NCI-H526 (cell line): ENCODE data around the gene TMEM260.
A peak's percentile ranks its signal among the peaks of the same experiment; 100 is the strongest.
"Not testable (repeated sequence)": the region's sequence is repeated elsewhere in the genome, so short reads cannot be mapped to it uniquely, and the experiment has no call there.

Source experiments
- DNase-seq, 2 experiments: peaks; one replicate each; lab custom pipeline; 2025; lab: John Stamatoyannopoulos, UW

TMEM260 gene

DNA sequence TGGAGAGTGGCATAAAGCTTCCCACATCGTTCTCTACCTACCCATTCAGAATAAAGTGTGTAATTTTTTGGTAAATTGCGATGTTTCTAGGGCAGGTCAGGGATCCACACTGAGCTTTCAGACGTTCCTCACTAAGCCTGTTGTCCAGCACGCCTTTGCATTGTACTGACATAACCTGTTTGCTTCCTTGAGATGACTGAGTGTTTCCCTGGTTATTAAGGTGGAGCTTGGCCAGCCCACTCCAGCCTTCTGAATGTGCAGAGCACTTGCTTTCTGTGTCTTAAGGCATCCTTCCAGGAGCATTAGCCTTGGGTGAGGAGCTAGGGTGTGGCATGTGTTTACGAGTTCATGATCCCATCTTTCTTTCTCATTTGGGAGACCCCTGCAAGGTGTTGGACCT is 96.4 kb downstream of the TMEM260 start:
- no peak for DNase-seq

DNA sequence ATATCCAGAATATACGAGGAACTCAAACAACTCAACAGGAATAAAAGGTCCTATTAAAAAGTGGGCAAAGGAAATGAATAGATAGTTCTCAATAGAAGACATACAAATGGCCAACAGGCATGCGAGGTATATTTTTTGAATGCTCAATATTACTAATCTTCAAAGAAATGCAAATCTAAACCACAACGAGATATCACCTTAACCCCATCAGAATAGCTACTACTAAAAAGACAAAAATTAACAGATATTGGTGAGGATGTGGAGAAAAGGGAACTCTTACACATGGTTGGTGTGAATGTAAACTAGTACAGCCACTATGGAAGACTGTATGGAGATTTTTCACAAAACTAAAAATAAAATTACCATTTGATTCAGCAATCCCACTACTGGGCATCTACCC is 99.2 kb downstream of the TMEM260 start:
- DNase-seq: no peak

DNA sequence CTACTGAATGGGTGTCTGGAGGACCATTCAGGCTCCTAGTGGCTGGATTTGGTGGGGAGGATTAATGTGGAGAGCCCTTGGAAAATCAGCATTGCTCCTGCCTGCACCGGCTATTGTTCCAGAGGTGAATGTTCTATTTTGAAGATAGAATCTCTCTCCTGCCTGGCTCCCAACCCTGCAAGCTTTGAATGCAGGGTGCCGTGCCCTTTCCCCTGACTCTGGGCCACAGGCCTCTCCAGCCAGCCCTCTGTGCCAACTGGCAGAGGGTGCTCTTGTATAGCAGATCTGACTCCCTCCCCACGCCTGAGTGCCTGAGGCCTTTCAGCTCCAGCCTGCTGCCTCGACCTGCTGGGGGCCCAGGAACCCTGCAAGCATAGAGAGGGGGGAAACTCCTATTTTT is 106.8 kb downstream of the TMEM260 start:
- peak in 1 of 2 experiments; percentile 72 for DNase-seq

DNA sequence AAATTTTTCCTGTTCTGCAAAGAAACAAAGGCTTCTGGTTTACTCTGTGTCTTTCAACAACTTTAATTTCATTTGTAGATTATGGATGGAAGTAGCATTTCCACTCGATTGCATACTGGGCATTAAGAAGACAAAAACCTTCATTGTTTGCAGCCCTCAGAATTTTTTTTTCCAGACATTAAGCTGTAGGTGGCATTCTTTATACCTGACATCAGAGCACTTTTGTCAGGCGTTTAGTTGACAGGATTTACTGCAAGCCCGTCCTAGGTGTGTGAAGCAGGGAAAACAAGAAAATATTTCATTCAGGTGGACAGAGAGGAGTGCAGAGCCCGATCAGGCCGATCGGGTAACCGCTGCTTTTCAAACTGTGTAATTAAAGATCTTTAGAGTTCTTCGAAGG is 107.5 kb downstream of the TMEM260 start:
- DNase-seq: peak in 1 of 2 experiments; percentile 29

DNA sequence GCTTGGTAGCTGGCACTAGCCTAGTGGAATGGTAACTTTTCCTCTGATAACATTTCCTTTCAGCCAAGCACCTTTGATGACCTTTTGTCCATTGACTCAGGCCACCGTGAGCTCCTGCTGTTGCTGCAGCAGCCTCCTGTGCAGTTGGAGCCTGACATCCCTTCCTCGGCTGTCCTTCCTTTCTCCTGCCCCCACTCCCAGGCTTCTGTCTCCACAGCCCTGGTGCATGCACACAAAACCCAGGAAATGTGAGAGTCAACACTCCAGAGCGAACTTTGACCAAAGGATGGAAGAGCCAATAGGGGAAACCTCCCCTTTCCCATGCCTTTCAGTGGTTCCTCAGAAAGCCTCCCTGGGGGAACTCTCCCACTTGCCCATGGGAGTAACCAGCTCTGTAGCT is 115.0 kb downstream of the TMEM260 start:
- no peak for DNase-seq

DNA sequence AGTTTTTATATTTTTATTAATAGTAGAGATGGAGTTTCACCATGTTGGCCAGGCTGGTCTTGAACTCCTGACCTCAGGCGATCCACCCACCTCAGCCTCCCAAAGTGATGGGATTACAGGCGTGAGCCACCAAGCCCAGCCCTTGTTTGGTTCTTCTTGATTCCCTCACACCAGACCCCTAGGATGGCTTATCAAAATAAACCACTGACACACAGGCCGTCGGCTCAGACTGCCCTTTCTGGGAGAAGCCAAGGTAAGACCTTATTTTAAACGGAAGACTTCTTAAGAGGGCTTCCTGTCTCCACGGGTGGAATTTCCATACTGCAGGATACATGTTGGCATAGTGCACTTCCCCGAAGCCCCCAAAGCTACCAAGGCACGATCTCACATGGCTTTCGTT is 115.6 kb downstream of the TMEM260 start:
- not testable (repeated sequence) for DNase-seq
